Stimulated activated naive B cell treated with anti-CD40 and anti-IgM and Interleukin-4, amounts not matched to agents 10 μg/mL and 1 μg/mL and 100 μg/mL, for 72 hours (primary cell): ENCODE data around the gene SEMA3D.

ENCODE experiments used
- ATAC-seq, 2 donors: fragments of 150-1000 bp; cut with Tn5 transposase; replicated peaks; 2 replicates each; pipeline ENCODE4 v1.10.0; 2021; ENCODE audit warnings: moderate library complexity in 1 of 2
- DNase-seq: peaks from one replicate; pipeline ENCODE4 v3.0.0; 2021
- H3K27ac Mint-ChIP-seq: one replicate; pipeline ENCODE4 v1.8.0; 2022; ENCODE audit warnings: mild to moderate bottlenecking, mixed read lengths
- H3K27me3 Mint-ChIP-seq, 2 donors: one replicate each; pipeline ENCODE4 v1.8.0; 2022; ENCODE audit warnings: mixed read lengths in 2 of 2
- H3K36me3 Mint-ChIP-seq, 2 donors: one replicate each; pipeline ENCODE4 v1.8.0; 2022; ENCODE audit warnings: mixed read lengths in 2 of 2, mild to moderate bottlenecking in 1 of 2
- H3K4me1 Mint-ChIP-seq, 2 donors: one replicate each; pipeline ENCODE4 v1.8.0; 2022; ENCODE audit warnings: mixed read lengths in 2 of 2, mild to moderate bottlenecking in 1 of 2
- H3K4me3 Mint-ChIP-seq, 2 donors: one replicate each; pipeline ENCODE4 v1.8.0; 2022; ENCODE audit warnings: mild to moderate bottlenecking in 2 of 2, mixed read lengths in 2 of 2, moderate library complexity in 1 of 2
- H3K9me3 Mint-ChIP-seq, 2 donors: one replicate each; pipeline ENCODE4 v1.8.0; 2022; ENCODE audit warnings: mixed read lengths in 2 of 2, mild to moderate bottlenecking in 1 of 2

SEMA3D gene

GRCh38 chr7:85167636-85168035 lies 19.2 kb downstream of the SEMA3D start:
- Mint-ChIP-seq H3K27me3 (peaks cover under 1 to 2% of the 10 kb centered on the region in 2 donors), H3K9me3 (no peaks in the 10 kb centered on the region), H3K4me1 (no peaks in the 10 kb centered on the region), H3K4me3 (no peak overlapping the region), H3K36me3 (no peaks in the 10 kb centered on the region), H3K27ac (no peak overlapping the region)
- DNase-seq (no peak), ATAC-seq (no peak)

GRCh38 chr7:85165263-85165662 lies 21.6 kb downstream of the SEMA3D start:
- no peak overlapping the region for H3K4me3 Mint-ChIP-seq
- H3K4me1 Mint-ChIP-seq: peaks cover 6 to 7% of the 10 kb centered on the region in 2 donors
- no peak for DNase-seq
- no peak overlapping the region for H3K27ac Mint-ChIP-seq
- ATAC-seq: no peak
- H3K9me3 Mint-ChIP-seq: peaks cover 0 to 1% of the 10 kb centered on the region in 2 donors
- H3K27me3 Mint-ChIP-seq: peaks cover 5 to 6% of the 10 kb centered on the region in 2 donors
- H3K36me3 Mint-ChIP-seq: no peaks in the 10 kb centered on the region

GRCh38 chr7:85164376-85164775 lies 22.5 kb downstream of the SEMA3D start:
- peaks cover 0 to under 1% of the 10 kb centered on the region in 2 donors for H3K36me3 Mint-ChIP-seq
- peaks cover 0 to 2% of the 10 kb centered on the region in 2 donors for H3K9me3 Mint-ChIP-seq
- peaks cover 5 to 9% of the 10 kb centered on the region in 2 donors for H3K27me3 Mint-ChIP-seq
- H3K4me1 Mint-ChIP-seq: peaks cover 10 to 15% of the 10 kb centered on the region in 2 donors
- no peak for DNase-seq
- H3K27ac Mint-ChIP-seq: no peak overlapping the region
- no peak overlapping the region for H3K4me3 Mint-ChIP-seq
- ATAC-seq: no peak

GRCh38 chr7:85162721-85163120 lies 24.1 kb downstream of the SEMA3D start:
- no peak overlapping the region for H3K4me3 Mint-ChIP-seq
- no peak overlapping the region for H3K27ac Mint-ChIP-seq
- no peak for ATAC-seq
- H3K36me3 Mint-ChIP-seq: peaks cover 7 to 11% of the 10 kb centered on the region in 2 donors
- H3K27me3 Mint-ChIP-seq: peaks cover 5 to 19% of the 10 kb centered on the region in 2 donors
- no peak for DNase-seq
- H3K4me1 Mint-ChIP-seq: peaks cover 10 to 18% of the 10 kb centered on the region in 2 donors
- H3K9me3 Mint-ChIP-seq: peaks cover 11 to 12% of the 10 kb centered on the region in 2 donors

- Mint-ChIP-seq H3K4me3 (peak overlapping the region in 1 of 2 donors; percentile 8), H3K9me3 (peaks cover 11 to 12% of the 10 kb centered on the region in 2 donors), H3K27ac (no peak overlapping the region), H3K36me3 (peaks cover 7 to 11% of the 10 kb centered on the region in 2 donors), H3K4me1 (peaks cover 10 to 18% of the 10 kb centered on the region in 2 donors), H3K27me3 (peaks cover 5 to 19% of the 10 kb centered on the region in 2 donors)
- DNase-seq: peak; percentile 14
- peak; percentile 89 to 95 for ATAC-seq
These were observed 26.6 kb downstream of the SEMA3D start for GRCh38 chr7:85160223-85160622.

GRCh38 chr7:85159003-85159402 lies 27.9 kb downstream of the SEMA3D start:
- no peak overlapping the region for H3K27ac Mint-ChIP-seq
- H3K9me3 Mint-ChIP-seq: peaks cover 11 to 12% of the 10 kb centered on the region in 2 donors
- peaks cover 5 to 19% of the 10 kb centered on the region in 2 donors for H3K27me3 Mint-ChIP-seq
- peaks cover 10 to 18% of the 10 kb centered on the region in 2 donors for H3K4me1 Mint-ChIP-seq
- ATAC-seq: no peak
- peaks cover 7 to 11% of the 10 kb centered on the region in 2 donors for H3K36me3 Mint-ChIP-seq
- no peak overlapping the region for H3K4me3 Mint-ChIP-seq
- DNase-seq: no peak

GRCh38 chr7:85156661-85157208 lies 30.1 kb downstream of the SEMA3D start:
- ATAC-seq (no peak), DNase-seq (no peak)
- Mint-ChIP-seq H3K9me3 (peaks cover 11 to 12% of the 10 kb centered on the region in 2 donors), H3K36me3 (peaks cover 7 to 11% of the 10 kb centered on the region in 2 donors), H3K4me3 (no peak overlapping the region), H3K4me1 (peaks cover 9 to 18% of the 10 kb centered on the region in 2 donors), H3K27me3 (peaks cover 0 to 13% of the 10 kb centered on the region in 2 donors), H3K27ac (no peak overlapping the region)

- Mint-ChIP-seq H3K27ac (no peak overlapping the region), H3K27me3 (peaks cover 0 to 10% of the 10 kb centered on the region in 2 donors), H3K9me3 (peaks cover 11% of the 10 kb centered on the region in 2 donors), H3K36me3 (peaks cover 7 to 10% of the 10 kb centered on the region in 2 donors), H3K4me3 (no peak overlapping the region), H3K4me1 (peaks cover 0 to 3% of the 10 kb centered on the region in 2 donors)
- no peak for DNase-seq
- no peak for ATAC-seq
These were observed 32.4 kb downstream of the SEMA3D start for GRCh38 chr7:85154282-85154937.

- no peak overlapping the region for H3K4me3 Mint-ChIP-seq
- peaks cover 3% of the 10 kb centered on the region in 2 donors for H3K36me3 Mint-ChIP-seq
- DNase-seq (no peak), ATAC-seq (no peak)
- H3K27me3 Mint-ChIP-seq: peaks cover 0 to 3% of the 10 kb centered on the region in 2 donors
- no peak overlapping the region for H3K27ac Mint-ChIP-seq
- H3K4me1 Mint-ChIP-seq: no peaks in the 10 kb centered on the region
- H3K9me3 Mint-ChIP-seq: peaks cover 4 to 5% of the 10 kb centered on the region in 2 donors
These were observed 33.1 kb downstream of the SEMA3D start for GRCh38 chr7:85153715-85154114.

- Mint-ChIP-seq H3K4me1 (peaks cover 0 to 2% of the 10 kb centered on the region in 2 donors), H3K27me3 (no peaks in the 10 kb centered on the region), H3K4me3 (no peak overlapping the region), H3K9me3 (no peaks in the 10 kb centered on the region), H3K27ac (no peak overlapping the region), H3K36me3 (no peaks in the 10 kb centered on the region)
- DNase-seq (no peak), ATAC-seq (no peak)
These were observed 36.2 kb downstream of the SEMA3D start for GRCh38 chr7:85150624-85151023.

- Mint-ChIP-seq H3K27me3 (no peaks in the 10 kb centered on the region), H3K27ac (no peak overlapping the region), H3K9me3 (no peaks in the 10 kb centered on the region), H3K4me1 (peaks cover 0 to 2% of the 10 kb centered on the region in 2 donors), H3K4me3 (no peak overlapping the region), H3K36me3 (no peaks in the 10 kb centered on the region)
- ATAC-seq (no peak), DNase-seq (no peak)
These were observed 42.1 kb downstream of the SEMA3D start for GRCh38 chr7:85144771-85145170.

GRCh38 chr7:85135977-85136376 lies 50.9 kb downstream of the SEMA3D start:
- no peaks in the 10 kb centered on the region for H3K36me3 Mint-ChIP-seq
- DNase-seq (no peak), ATAC-seq (no peak)
- no peaks in the 10 kb centered on the region for H3K27me3 Mint-ChIP-seq
- H3K4me1 Mint-ChIP-seq: no peaks in the 10 kb centered on the region
- no peak overlapping the region for H3K27ac Mint-ChIP-seq
- H3K4me3 Mint-ChIP-seq: no peak overlapping the region
- no peaks in the 10 kb centered on the region for H3K9me3 Mint-ChIP-seq

GRCh38 chr7:85133560-85133959 lies 53.3 kb downstream of the SEMA3D start:
- no peaks in the 10 kb centered on the region for H3K27me3 Mint-ChIP-seq
- no peaks in the 10 kb centered on the region for H3K4me1 Mint-ChIP-seq
- no peak overlapping the region for H3K27ac Mint-ChIP-seq
- H3K36me3 Mint-ChIP-seq: no peaks in the 10 kb centered on the region
- ATAC-seq (no peak), DNase-seq (no peak)
- H3K4me3 Mint-ChIP-seq: no peak overlapping the region
- no peaks in the 10 kb centered on the region for H3K9me3 Mint-ChIP-seq

- H3K36me3 Mint-ChIP-seq: no peaks in the 10 kb centered on the region
- no peaks in the 10 kb centered on the region for H3K9me3 Mint-ChIP-seq
- DNase-seq (no peak), ATAC-seq (no peak)
- no peak overlapping the region for H3K27ac Mint-ChIP-seq
- no peak overlapping the region for H3K4me3 Mint-ChIP-seq
- no peaks in the 10 kb centered on the region for H3K4me1 Mint-ChIP-seq
- H3K27me3 Mint-ChIP-seq: no peaks in the 10 kb centered on the region
These were observed 53.9 kb downstream of the SEMA3D start for GRCh38 chr7:85133006-85133405.

- Mint-ChIP-seq H3K27ac (no peak overlapping the region), H3K36me3 (no peaks in the 10 kb centered on the region), H3K4me1 (no peaks in the 10 kb centered on the region), H3K27me3 (no peaks in the 10 kb centered on the region), H3K9me3 (no peaks in the 10 kb centered on the region), H3K4me3 (no peak overlapping the region)
- no peak for ATAC-seq
- no peak for DNase-seq
These were observed 56.2 kb downstream of the SEMA3D start for GRCh38 chr7:85130702-85131101.
